ENCODE results near the gene LRRC4C. TPM values are rescaled to one million over a fixed set of nuclear protein-coding genes. Genes with fewer than 3 reads are reported as not detected.

Gene LRRC4C
- total RNA-seq, 1 donor from 2014 or later = 16.9 TPM

DNA sequence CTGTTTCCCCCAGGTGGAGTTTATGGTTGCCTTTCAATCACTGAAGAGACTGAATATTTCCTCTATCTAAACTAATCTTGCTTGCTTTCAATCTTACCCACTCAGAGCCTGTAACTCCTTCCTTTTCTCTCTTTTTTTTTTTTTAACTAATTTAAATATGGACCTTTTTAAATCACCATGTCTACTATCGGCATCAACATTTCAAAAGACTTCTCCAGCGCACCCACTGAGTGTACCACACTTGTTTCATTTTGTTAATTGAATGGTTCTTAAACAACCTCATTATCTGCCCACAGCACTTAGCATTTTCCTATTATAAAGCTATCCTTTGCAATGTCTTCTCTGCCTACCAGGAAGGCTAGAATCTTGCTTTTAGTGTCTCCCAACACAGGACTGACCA lies 1212.5 kb downstream of the LRRC4C start:
- Mint-ChIP-seq H3K36me3 (peaks cover 1% of the 10 kb centered on the region), H3K9me3 (no peaks in the 10 kb centered on the region), H3K27me3 (ENCODE audit: low read depth) (peaks cover 2% of the 10 kb centered on the region), H3K4me1 (peaks cover 4% of the 10 kb centered on the region), H3K27ac (no peak overlapping the region), H3K4me3 (no peak overlapping the region)
- DNase-seq (ENCODE audit: low spot score in 2 of 2, unreplicated experiment in 2 of 2) = no peak
- TF ChIP-seq, protein P1, sequence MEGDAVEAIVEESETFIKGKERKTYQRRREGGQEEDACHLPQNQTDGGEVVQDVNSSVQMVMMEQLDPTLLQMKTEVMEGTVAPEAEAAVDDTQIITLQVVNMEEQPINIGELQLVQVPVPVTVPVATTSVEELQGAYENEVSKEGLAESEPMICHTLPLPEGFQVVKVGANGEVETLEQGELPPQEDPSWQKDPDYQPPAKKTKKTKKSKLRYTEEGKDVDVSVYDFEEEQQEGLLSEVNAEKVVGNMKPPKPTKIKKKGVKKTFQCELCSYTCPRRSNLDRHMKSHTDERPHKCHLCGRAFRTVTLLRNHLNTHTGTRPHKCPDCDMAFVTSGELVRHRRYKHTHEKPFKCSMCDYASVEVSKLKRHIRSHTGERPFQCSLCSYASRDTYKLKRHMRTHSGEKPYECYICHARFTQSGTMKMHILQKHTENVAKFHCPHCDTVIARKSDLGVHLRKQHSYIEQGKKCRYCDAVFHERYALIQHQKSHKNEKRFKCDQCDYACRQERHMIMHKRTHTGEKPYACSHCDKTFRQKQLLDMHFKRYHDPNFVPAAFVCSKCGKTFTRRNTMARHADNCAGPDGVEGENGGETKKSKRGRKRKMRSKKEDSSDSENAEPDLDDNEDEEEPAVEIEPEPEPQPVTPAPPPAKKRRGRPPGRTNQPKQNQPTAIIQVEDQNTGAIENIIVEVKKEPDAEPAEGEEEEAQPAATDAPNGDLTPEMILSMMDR (IDR thresholded peaks at IDR 0.05; ENCODE audit: unreplicated experiment) = no peak

DNA sequence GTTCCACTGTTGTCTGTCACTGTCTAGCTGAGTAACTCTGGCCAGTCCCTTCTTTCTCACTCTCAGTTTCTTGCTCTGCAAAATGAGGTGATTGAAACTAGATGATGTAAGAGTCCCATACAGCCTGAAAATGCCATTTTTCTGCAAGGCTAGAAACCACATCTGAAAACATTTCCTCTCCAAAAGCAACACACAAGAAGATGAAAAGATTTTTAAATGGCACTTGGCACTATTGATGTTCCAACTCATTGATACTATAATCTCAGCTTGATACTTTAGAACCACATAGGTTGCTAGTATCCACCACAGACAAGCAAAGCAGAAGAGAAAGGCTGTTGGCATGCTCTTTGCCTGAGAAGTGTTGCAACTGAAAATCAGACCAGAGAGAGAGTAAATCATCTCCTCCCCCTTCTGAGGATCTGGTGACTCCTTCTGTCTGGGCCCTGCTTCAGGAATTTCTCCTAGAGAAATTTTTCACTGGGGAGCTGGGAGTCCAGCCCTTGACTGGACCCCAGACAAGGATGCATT lies 1217.9 kb downstream of the LRRC4C start:
- Mint-ChIP-seq H3K4me3 (no peak overlapping the region), H3K9me3 (no peaks in the 10 kb centered on the region), H3K4me1 (peaks cover 37% of the 10 kb centered on the region), H3K27me3 (ENCODE audit: low read depth) (no peaks in the 10 kb centered on the region), H3K27ac (peak overlapping the region; percentile 85), H3K36me3 (peaks cover 1% of the 10 kb centered on the region)
- TF ChIP-seq, protein P1 (IDR thresholded peaks at IDR 0.05; ENCODE audit: unreplicated experiment) = no peak
- peak in 1 of 2 experiments; percentile 38 for DNase-seq (ENCODE audit: low spot score in 2 of 2, unreplicated experiment in 2 of 2)

DNA sequence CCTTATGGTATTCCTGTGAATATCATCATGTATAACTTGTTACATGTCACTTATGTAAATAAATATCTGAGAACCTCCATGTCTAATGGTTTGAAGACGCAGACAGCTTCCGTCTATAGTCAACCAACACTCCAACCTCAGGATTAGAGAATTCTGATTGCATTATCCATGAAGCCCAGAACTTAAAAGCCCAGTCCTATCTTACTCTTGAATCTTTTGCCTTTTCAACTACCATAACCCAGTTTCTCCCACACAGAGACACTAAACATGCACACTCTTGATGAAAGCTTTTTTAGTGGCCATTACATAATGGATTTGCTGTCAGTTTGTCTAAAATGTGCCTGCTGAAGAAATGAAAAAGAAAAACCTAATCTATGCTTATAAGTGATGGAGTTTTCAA lies 1219.2 kb downstream of the LRRC4C start:
- Mint-ChIP-seq H3K27me3 (ENCODE audit: low read depth) (no peaks in the 10 kb centered on the region), H3K9me3 (no peaks in the 10 kb centered on the region), H3K36me3 (no peaks in the 10 kb centered on the region), H3K4me3 (no peak overlapping the region), H3K27ac (peak overlapping the region; percentile 68), H3K4me1 (peaks cover 44% of the 10 kb centered on the region)
- TF ChIP-seq, protein P1 (IDR thresholded peaks at IDR 0.05; ENCODE audit: unreplicated experiment) = no peak
- no peak for DNase-seq (ENCODE audit: low spot score in 2 of 2, unreplicated experiment in 2 of 2)

DNA sequence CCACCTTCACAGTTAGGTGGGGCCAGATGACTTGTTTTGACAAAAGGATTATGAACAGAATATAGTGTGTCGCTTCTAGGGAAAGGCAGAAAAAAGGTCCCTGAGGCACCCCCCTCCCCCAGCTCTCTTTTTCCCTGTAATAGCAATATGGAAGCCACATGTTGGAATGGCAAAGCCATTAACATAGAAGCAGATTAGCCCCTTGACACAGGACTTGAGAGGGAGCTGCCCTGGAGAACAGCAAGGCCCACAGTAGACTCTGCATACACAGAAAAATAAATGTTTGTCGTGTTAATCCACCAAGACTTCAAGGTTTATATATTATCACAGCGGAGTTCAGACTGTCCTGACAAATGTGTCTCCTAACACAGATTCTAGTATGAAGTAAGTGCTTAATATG lies 1222.9 kb downstream of the LRRC4C start:
- Mint-ChIP-seq H3K9me3 (no peaks in the 10 kb centered on the region), H3K36me3 (no peaks in the 10 kb centered on the region), H3K27ac (peak overlapping the region; percentile 19), H3K4me1 (peaks cover 35% of the 10 kb centered on the region), H3K4me3 (no peak overlapping the region), H3K27me3 (ENCODE audit: low read depth) (no peaks in the 10 kb centered on the region)
- no peak for DNase-seq (ENCODE audit: low spot score in 2 of 2, unreplicated experiment in 2 of 2)
- TF ChIP-seq, protein P1 (IDR thresholded peaks at IDR 0.05; ENCODE audit: unreplicated experiment) = no peak

DNA sequence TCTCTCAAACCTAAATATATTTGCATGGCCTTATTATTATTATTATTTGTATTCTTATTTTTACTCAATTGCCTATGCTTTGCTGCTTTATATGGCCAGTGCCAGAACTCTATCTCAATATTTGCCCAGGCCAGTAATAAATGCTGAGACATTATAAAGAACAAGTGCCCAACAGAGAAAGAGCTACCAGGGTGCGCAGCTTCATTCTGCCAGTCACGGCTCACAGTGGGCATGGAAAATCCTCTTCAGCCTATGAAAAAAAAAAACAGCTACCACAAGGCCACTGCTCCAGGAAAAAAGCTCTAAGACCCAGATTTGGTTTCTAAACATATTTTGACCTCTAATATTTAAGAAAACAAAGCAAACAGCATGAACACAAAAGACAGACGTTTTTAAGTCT lies 1223.6 kb downstream of the LRRC4C start:
- Mint-ChIP-seq H3K4me1 (peaks cover 30% of the 10 kb centered on the region), H3K4me3 (no peak overlapping the region), H3K9me3 (no peaks in the 10 kb centered on the region), H3K27ac (no peak overlapping the region), H3K36me3 (no peaks in the 10 kb centered on the region), H3K27me3 (ENCODE audit: low read depth) (no peaks in the 10 kb centered on the region)
- TF ChIP-seq, protein P1 (IDR thresholded peaks at IDR 0.05; ENCODE audit: unreplicated experiment) = no peak
- DNase-seq (ENCODE audit: low spot score in 2 of 2, unreplicated experiment in 2 of 2) = no peak

DNA sequence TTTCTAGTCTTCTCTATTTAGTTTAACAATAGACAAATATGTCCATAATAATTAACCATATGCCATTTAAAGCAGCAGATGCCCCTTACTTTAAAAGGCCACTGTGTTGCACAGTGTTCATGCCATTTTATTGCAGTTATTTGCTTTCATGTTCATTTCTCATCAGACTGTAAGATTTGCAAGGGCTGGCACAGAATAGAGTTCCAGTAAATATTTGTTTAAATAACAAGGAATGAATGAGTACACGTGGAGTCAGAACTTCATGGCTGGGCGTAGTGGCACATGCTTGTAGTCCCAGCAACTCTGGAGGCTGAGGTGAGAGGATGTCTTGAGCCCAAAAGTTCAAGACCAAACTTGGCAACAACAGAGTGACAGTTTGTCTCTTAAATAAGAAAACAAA lies 1228.6 kb downstream of the LRRC4C start:
- Mint-ChIP-seq H3K36me3 (no peaks in the 10 kb centered on the region), H3K27ac (no peak overlapping the region)
- TF ChIP-seq, protein P1 (IDR thresholded peaks at IDR 0.05; ENCODE audit: unreplicated experiment) = no peak

More for the DNA sequence above, 1228.6 kb downstream of the LRRC4C start:
- H3K4me3 Mint-ChIP-seq = no peak overlapping the region
- DNase-seq (ENCODE audit: low spot score in 2 of 2, unreplicated experiment in 2 of 2) = no peak
- peaks cover 24% of the 10 kb centered on the region for H3K4me1 Mint-ChIP-seq
- no peaks in the 10 kb centered on the region for H3K27me3 Mint-ChIP-seq (ENCODE audit: low read depth)
- no peaks in the 10 kb centered on the region for H3K9me3 Mint-ChIP-seq

All from mesothelial cell of epicardium (in vitro differentiated cells).